HG03139 (cell line): Measurements from ENCODE around the gene RASEF.

Source experiments
- ATAC-seq: cut with Tn5 transposase; IDR thresholded peaks from one replicate; pipeline ENCODE4 v1.9.1; 2021; ENCODE audit not compliant: unreplicated experiment

Gene RASEF

GRCh38 chr9:83013867-83014605 is 48.9 kb downstream of the RASEF start:
- no peak for ATAC-seq

- no peak for ATAC-seq
Observed at GRCh38 chr9:83012922-83013838, 49.8 kb downstream of the RASEF start.

GRCh38 chr9:83012168-83012921 is 50.6 kb downstream of the RASEF start:
- no peak for ATAC-seq

GRCh38 chr9:83011611-83012010 is 51.3 kb downstream of the RASEF start:
- no peak for ATAC-seq

- no peak for ATAC-seq
Observed at GRCh38 chr9:83007521-83008300, 55.2 kb downstream of the RASEF start.

- no peak for ATAC-seq
Observed at GRCh38 chr9:83006378-83006777, 56.6 kb downstream of the RASEF start.

- no peak for ATAC-seq
Observed at GRCh38 chr9:83005963-83006362, 57.0 kb downstream of the RASEF start.

- ATAC-seq: no peak
Observed at GRCh38 chr9:83005361-83005760, 57.6 kb downstream of the RASEF start.

GRCh38 chr9:83002329-83002728 is 60.6 kb downstream of the RASEF start:
- no peak for ATAC-seq

- ATAC-seq: no peak
Observed at GRCh38 chr9:83000765-83001164, 62.2 kb downstream of the RASEF start.

- no peak for ATAC-seq
Observed at GRCh38 chr9:82998409-82998808, 64.5 kb downstream of the RASEF start.

GRCh38 chr9:82997476-82998140 is 65.3 kb downstream of the RASEF start:
- ATAC-seq: no peak

GRCh38 chr9:82996941-82997340 is 66.0 kb downstream of the RASEF start:
- ATAC-seq: no peak

- ATAC-seq: no peak
Observed at GRCh38 chr9:82993856-82994605, 68.9 kb downstream of the RASEF start.

GRCh38 chr9:82991671-82992070 is 71.3 kb downstream of the RASEF start:
- ATAC-seq: no peak

- no peak for ATAC-seq
Observed at GRCh38 chr9:82989929-82990328, 73.0 kb downstream of the RASEF start.

GRCh38 chr9:82988488-82988887 is 74.5 kb downstream of the RASEF start:
- ATAC-seq: no peak

GRCh38 chr9:82987370-82988189 is 75.4 kb downstream of the RASEF start:
- ATAC-seq: no peak

- no peak for ATAC-seq
Observed at GRCh38 chr9:82981552-82981951, 81.4 kb downstream of the RASEF start.
